GM12892 (cell line): ENCODE data around the gene CMPK1.

Experiments used
- DNase-seq: peaks from one replicate; pipeline ENCODE4 v3.0.0; 2011; ENCODE audit not compliant: insufficient read length
- FAIRE-seq: peaks from 2 replicates; lab custom pipeline; 2011; peaks lifted over from hg19 to GRCh38; lab: Jason Lieb, UNC
- POLR2A ChIP-seq: IDR thresholded peaks from 2 replicates; pipeline ENCODE4 v1.6.1; 2011; ENCODE audit warnings: low read depth, low read length, control low read depth
- POLR2AphosphoS5 ChIP-seq: IDR thresholded peaks from 2 replicates; pipeline ENCODE4 v1.6.1; 2011; ENCODE audit warnings: low read depth, low read length, control low read depth
- TAF1 ChIP-seq: IDR thresholded peaks from 2 replicates; pipeline ENCODE4 v1.6.1; 2011; ENCODE audit warnings: low read depth, mild to moderate bottlenecking, control low read depth, low read length, borderline replicate concordance

Gene CMPK1

GRCh38 chr1:47382399-47382983 lies 48.9 kb downstream of the CMPK1 start:
- TF ChIP-seq POLR2A (no peak), TAF1 (no peak), POLR2AphosphoS5 (no peak)
- DNase-seq, result no peak
- no peak for FAIRE-seq

GRCh38 chr1:47384083-47384482 lies 50.5 kb downstream of the CMPK1 start:
- TF ChIP-seq POLR2A, result no peak
- TF ChIP-seq POLR2AphosphoS5, result no peak
- no peak for TF ChIP-seq TAF1
- DNase-seq, result no peak
- no peak for FAIRE-seq

GRCh38 chr1:47385020-47385419 lies 51.4 kb downstream of the CMPK1 start:
- no peak for TF ChIP-seq TAF1
- no peak for TF ChIP-seq POLR2A
- TF ChIP-seq POLR2AphosphoS5, result no peak
- no peak for FAIRE-seq
- no peak for DNase-seq

- DNase-seq, result no peak
- no peak for FAIRE-seq
- no peak for TF ChIP-seq TAF1
- no peak for TF ChIP-seq POLR2A
- TF ChIP-seq POLR2AphosphoS5, result no peak
Observed at GRCh38 chr1:47386268-47386667, 52.7 kb downstream of the CMPK1 start.

GRCh38 chr1:47388030-47388890 lies 54.7 kb downstream of the CMPK1 start:
- DNase-seq (no peak), FAIRE-seq (peak; percentile 72)
- no peak for TF ChIP-seq POLR2A
- no peak for TF ChIP-seq TAF1
- no peak for TF ChIP-seq POLR2AphosphoS5

DNA sequence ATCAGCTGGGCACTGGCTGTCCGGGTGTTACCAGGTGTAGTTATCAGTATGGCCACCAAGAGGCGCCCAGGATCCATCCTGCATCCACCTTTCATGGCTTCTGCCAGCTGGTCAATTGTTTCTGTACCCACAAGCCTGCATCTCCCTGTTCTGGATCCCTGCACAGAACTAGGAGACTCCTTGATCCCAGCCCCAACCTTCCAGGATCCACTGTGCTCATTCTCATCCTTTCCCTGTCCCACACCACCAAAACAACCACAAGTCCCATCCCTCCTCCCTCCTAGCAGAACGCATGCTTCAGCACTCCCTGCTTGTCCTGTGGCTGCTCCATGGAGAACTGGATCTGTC lies 55.3 kb downstream of the CMPK1 start:
- TF ChIP-seq TAF1 (no peak), POLR2A (no peak), POLR2AphosphoS5 (no peak)
- FAIRE-seq, result no peak
- DNase-seq, result peak; percentile 34

DNA sequence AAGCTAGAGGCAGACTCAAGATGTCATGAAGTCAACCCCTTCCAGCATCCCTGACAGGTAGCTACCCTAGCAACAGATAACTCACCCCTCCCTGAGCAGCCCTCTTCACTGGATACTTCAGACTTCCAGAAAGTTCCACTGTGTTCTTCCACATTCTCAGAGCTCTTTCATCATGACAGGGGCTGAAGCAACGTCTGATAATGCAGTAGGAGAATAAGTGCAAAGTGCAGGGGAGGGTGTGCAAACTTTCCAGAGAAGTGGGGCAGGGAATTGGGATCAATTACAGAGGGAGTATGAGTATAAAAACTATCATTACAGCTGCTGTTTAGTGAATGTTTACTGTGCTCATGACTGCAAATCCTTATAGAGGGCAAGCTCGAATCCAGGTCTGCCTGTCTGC lies 56.1 kb downstream of the CMPK1 start:
- no peak for TF ChIP-seq TAF1
- TF ChIP-seq POLR2AphosphoS5, result no peak
- TF ChIP-seq POLR2A, result no peak
- FAIRE-seq (no peak), DNase-seq (no peak)

- DNase-seq (no peak), FAIRE-seq (no peak)
- TF ChIP-seq POLR2AphosphoS5 (no peak), POLR2A (no peak), TAF1 (no peak)
Observed at GRCh38 chr1:47390843-47391242, 57.3 kb downstream of the CMPK1 start.

DNA sequence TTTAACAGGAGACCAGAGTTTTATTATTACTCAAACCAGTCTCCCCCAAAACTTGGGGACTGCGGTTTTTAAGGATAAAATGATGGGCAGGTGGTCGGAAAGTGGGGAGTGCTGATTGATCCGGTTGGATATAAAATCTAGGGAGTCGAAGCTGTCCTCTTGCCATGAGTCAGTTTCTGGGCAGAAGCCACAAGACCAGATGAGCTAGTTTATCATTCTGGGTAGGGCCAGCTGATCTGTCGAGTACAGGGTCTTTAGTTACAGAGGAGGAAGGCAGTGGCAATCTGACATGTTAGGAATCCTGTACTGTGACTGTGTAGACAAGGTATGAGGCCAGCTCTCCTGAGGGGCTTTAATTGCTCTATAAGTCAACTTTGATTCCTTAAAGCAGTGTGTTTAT lies 59.6 kb downstream of the CMPK1 start:
- TF ChIP-seq TAF1 (no peak), POLR2AphosphoS5 (no peak), POLR2A (no peak)
- DNase-seq (no peak), FAIRE-seq (no peak)

DNA sequence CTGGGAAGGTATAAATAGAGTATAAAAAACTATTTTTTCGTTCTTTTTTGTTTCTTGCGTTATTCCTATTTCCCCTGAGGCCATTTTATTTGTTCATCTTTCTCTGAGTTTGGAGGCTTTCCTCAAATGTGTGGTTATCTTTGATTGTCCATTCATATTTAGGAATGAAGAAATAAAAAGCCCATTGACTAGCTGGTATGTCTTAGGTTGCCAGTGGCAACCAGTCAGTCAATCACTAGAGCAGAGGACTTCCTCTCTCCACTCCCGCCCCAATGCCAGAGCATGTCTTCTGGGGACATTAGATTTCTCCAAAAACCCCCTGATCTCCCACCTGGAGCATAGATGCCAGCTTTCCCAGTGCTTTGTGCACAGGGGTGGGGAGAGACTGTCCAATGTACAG lies 61.8 kb downstream of the CMPK1 start:
- no peak for TF ChIP-seq TAF1
- no peak for TF ChIP-seq POLR2A
- no peak for TF ChIP-seq POLR2AphosphoS5
- FAIRE-seq, result no peak

DNA sequence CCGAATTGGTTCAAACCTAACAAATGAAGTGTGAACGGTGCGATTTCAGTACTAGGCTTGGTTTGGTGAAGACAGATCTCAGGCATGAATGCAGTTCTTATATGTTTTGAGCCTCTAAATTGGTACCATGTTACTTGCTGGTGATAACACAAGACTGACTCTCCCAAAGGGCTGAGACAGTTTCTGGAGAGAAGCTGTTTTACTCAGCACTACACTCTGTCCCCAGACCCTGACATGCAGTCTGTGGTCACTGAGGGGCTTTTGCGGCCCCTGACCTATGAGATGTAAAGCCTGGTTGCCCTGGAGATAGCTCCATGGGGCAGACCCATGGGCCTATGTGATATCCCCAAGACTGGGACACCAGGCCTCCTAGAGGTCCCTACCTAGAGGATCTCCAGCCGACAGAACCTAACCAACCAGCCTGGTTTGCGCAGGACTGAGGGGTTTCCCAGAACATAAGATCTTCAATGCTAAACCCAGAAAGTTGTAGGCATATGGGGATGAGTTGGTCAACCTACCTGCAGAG lies 63.1 kb downstream of the CMPK1 start:
- DNase-seq, result no peak
- TF ChIP-seq POLR2AphosphoS5, result no peak
- no peak for TF ChIP-seq POLR2A
- no peak for TF ChIP-seq TAF1

More for the DNA sequence above, 61.8 kb downstream of the CMPK1 start:
- no peak for DNase-seq

DNA sequence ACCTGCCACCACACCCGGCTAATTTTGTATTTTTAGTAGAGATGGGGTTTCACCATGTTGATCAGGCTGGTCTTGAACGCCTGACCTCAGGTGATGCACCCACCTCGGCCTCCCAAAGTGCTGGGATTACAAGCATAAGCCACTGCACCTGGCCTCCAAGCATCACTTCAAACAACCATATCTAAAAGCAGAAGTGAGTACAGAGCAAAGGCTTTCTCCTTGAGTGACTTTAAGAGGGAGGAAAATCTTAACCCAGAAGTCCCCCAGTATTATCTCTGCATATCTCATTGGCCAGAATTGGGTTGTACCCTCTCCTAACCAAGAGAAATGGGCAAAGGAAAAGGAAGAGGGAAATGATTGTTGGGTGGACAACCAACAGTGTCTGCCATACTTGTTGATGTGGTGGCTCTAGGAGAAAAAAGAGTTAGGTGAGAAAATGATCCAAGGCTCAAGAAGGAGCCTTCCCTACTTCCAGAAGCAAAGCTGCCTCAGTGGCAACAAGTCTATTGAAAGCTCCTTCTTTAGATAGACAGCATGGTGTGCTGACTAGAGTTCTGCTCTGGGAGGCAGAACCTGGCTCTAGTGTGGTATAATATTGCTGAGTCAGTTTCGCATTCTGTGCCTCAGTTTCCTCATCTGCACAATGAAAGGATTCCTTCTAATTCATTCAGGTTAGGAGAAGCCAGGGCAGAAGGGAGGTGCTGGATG lies 65.7 kb downstream of the CMPK1 start:
- TF ChIP-seq POLR2A (no peak), TAF1 (no peak), POLR2AphosphoS5 (no peak)
- FAIRE-seq, result no peak

More for the DNA sequence above, 63.1 kb downstream of the CMPK1 start:
- no peak for FAIRE-seq

More for the DNA sequence above, 65.7 kb downstream of the CMPK1 start:
- DNase-seq, result no peak
